HG02678 (cell line): ENCODE results near the gene CAMKK1.

Source experiments
- ATAC-seq: cut with Tn5 transposase; IDR thresholded peaks from one replicate; pipeline ENCODE4 v1.9.1; 2021; ENCODE audit warnings: mild to moderate bottlenecking, moderate library complexity; ENCODE audit not compliant: unreplicated experiment

Gene CAMKK1

DNA sequence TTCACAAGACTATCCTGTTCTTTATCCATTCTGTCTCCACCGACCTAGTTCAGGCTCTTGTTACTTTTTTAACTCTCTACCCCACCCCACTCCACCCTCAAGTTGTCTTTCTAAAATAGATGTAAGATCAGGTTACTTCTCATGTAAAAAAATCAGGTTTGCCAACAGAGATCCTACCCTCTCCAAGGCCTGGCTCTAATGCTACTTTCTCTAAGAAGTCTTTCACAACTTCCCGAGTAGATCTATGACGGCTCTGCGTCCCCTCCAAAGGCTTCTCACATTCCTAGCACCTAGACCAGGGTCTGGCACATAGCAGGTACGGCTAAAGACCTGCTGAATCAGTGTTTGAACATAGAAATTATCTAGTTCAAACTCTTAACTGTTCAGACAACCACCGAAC, 77.7 kb downstream of the CAMKK1 start:
- no peak for ATAC-seq

DNA sequence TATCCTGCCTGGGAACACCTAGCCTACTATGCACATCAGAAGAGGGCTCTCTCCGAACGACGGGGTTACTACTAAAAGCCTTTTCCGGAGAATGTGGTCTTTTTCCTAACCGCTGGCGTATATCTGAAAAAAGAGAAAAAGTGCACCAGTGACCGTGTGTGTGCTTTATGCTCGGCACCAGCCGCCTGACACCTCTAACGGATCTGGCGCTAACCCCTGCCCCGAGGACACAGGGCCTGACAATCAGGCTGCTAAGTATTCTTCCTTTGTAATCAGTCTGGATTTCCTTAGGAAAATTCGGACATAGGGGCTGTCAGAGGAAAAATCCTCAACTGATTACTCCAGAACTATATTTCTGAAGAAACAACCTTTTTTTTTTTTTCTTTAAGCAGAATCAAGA, 78.5 kb downstream of the CAMKK1 start:
- ATAC-seq = no peak

DNA sequence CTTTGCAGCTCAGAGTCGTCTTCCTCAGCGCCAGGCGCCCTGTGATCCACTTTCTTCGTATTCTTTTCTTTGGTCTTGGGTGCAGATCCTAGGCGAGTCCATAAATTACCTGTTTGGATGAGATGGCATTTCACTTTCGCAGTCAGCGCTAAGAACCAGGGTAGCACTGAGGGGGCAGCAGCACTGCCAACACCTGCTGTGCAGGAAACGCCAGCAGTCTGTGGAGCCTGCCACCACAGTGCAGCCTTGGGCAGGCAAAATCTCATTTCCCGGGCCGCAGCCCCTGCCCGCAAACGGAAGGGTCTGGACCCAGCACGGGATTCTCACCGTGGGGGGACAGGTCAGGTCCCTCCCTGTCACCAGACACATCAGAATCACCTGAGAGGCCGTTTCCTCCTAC, 79.7 kb downstream of the CAMKK1 start:
- no peak for ATAC-seq

DNA sequence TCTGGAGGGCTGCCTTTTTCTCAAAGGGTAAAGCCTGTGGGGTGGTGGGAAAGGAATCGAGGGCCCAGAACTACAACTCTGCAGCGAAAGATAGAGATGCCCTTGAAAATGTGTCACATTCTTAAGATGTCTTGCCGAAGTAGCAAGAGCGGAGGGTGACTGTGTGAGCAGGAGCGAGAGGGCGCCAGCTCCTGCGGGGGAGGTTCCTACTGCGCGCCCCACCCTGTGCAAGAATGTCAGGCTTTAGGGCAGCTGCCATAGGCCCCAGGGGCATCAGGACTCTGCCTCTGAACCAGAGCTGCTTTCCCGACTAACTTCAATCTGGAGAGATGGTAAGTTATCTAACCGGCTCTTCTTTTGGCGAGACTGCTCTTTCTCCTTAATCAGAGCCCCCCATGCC, 80.1 kb downstream of the CAMKK1 start:
- no peak for ATAC-seq

DNA sequence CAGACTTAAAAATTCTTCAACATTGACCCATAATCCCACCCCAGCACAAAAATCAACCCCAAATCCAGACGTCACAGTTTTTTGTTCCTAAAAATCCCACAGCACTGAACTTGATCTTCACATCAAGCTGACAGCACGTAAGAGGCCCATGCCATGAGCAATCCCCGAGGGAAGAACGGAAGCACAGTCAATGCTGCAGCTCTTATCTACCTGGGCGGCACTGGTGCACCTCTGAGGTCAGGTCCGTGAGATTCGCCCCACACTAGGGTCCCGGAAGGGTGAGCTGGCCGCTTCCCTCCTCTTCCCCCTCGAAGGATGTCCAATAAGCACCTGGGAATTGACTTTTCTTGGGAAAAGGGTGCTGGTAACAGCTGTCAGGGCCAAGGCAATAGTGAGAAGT, 80.6 kb downstream of the CAMKK1 start:
- no peak for ATAC-seq
